GM19099 (cell line): ENCODE measurements around the gene KLK11.

ENCODE experiments used
- POLR2A ChIP-seq: IDR thresholded peaks from 3 replicates; pipeline ENCODE4 v1.6.1; 2011; ENCODE audit warnings: low read depth; ENCODE audit not compliant: insufficient read length; ENCODE audit errors: extremely low read depth

KLK11 gene

DNA sequence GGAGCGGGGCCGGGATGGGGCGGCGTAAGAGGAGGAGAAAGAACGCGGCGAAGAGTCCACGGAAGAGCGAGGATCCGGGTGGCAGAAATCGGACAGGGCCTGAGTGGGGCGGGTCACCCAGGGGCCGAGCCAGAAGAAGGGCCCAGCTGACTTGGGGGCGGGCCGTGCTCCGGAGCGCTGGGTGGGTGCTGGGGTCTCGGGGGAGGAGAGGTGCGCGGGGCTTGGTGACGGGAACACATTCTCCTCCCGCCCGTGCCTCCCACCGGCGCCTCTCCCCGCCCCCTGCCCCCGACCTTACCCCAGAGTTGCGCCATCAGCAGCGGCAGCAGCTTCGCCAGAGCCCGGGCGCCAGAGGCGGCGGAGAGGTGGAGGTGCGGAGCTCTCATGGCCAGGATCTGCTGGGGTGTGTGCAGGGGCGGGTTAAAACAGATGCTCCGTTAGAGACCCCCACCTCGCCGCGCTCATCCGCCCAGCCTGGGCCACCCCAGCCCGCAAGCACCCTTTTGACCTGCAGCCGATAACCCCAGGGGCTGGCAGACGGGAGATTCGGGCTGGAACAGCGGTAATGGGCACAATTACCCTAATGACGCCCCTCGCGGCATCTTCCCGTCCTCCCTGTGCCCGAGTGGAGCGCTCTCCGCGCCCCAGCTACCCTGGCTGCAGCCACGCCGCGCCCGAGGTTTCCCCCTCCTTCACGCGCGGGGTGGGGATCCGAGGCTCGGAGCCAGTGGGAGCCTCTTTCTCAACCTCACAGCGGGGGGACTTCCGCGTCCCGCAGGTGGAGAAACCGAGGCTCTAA, 7.5 kb downstream of the KLK11 start:
- TF ChIP-seq POLR2A = no peak

- no peak for TF ChIP-seq POLR2A
Measured at GRCh38 chr19:51016798-51017683, 9.4 kb downstream of the KLK11 start.

- no peak for TF ChIP-seq POLR2A
Measured at GRCh38 chr19:51015691-51016267, 10.6 kb downstream of the KLK11 start.

DNA sequence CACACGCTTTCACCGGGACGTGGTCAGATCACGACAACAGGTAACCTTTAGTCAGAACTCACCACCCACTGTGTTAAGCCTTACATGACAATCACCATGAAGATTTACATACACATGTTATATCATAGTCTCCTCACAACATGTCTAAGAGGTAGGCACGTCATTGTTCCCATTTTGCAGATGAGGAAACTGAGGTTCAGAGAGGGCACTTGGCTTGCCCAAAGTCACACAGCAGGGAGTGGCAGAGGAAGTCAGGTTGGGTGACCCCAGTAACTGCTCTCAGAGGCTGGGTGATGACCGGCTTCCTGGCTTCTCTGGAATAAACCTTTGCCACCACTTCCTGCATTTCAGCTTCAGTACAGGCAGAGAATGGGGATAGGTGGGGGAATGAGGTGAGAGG, 12.2 kb downstream of the KLK11 start:
- TF ChIP-seq POLR2A = no peak

- no peak for TF ChIP-seq POLR2A
Measured at GRCh38 chr19:51012661-51013190, 13.7 kb downstream of the KLK11 start.

GRCh38 chr19:51010066-51010795, 16.2 kb downstream of the KLK11 start:
- no peak for TF ChIP-seq POLR2A

DNA sequence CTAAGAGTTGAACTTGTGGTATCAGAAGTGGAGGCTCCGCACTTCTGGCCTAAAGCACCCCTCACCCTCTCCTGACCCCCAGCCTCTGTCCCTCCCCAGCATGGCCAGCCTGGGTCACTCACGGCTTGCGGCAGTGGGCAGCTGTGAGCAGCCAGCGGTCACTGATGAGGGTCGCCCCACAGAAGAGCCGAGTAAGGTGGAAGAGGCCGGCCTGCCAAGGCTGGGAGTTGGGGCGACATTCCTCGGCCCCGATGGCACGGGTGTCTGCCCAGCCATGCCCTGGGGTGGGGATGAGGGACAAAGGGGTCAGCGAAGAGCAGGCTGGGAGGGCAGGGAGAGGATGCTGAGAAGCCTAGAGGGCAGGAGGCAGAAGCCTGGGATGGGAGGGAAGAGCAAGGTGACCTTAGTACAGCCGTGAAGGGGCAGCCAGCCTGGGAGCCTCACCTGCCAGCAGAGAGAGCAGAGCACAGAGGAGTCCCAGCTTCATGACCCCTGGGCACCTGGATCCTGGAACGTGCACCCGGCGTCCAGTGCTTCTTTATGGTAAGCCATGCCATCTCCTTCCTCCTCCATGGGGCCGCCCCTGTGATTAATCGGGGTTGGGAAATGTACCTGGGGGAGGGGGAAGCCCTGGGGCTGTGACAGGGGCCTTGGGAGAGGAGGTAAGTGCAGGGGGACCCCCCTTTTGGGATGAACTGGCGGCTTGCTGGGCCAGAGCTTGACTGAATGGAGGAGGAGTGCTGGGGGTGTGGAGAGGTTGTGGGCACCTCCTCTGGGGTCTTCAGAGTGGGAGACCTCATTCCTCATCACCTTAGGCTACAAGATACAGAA, 17.1 kb downstream of the KLK11 start:
- TF ChIP-seq POLR2A = no peak

- no peak for TF ChIP-seq POLR2A
Measured at GRCh38 chr19:51007488-51007887, 18.9 kb downstream of the KLK11 start.

GRCh38 chr19:51006406-51006805, 20.0 kb downstream of the KLK11 start:
- no peak for TF ChIP-seq POLR2A

DNA sequence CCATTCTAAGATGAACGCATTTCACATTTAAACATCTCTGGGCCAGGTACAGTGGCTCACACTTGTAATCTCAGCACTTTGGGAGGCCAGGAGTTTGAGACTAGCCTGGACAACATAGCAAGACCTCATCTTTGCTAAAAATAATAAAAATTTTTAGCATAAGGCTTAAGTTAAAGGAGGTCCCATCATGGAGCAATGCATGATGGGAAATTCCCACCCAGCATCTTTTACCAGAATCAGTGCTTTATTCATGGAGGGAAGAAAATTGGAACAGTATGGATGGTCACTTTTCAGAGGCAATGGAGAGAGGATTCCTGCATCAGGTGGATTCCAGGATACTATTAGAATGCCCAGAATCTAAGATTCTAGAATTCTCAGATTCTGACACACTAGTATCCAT, 21.2 kb downstream of the KLK11 start:
- TF ChIP-seq POLR2A = no peak

GRCh38 chr19:51003316-51003715, 23.1 kb downstream of the KLK11 start:
- TF ChIP-seq POLR2A = no peak

- no peak for TF ChIP-seq POLR2A
Measured at GRCh38 chr19:51002542-51003311, 23.7 kb downstream of the KLK11 start.

GRCh38 chr19:51002089-51002532, 24.3 kb downstream of the KLK11 start:
- no peak for TF ChIP-seq POLR2A
